ENCODE data around the gene KLHL10.
A peak's percentile ranks its signal among the peaks of the same experiment; 100 is the strongest.
"Not testable (repeated sequence)": the region's sequence is repeated elsewhere in the genome, so short reads cannot be mapped to it uniquely, and the experiment has no call there.

KLHL10 gene

DNA sequence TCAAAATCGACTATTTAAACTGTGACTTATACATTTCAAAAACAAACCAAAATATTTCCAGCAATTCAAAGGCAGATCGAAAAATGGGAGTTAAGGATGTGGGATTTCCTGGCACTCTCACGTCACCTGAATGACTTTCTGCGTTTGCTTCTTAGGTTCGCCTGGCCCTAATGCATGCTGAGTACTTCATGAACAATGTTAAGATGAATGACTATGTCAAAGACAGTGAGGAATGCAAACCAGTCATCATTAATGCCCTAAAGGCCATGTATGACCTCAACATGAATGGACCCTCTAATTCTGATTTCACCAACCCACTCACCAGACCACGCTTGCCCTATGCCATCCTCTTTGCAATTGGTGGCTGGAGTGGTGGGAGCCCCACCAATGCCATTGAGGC is 7.3 kb downstream of the KLHL10 start:
- Histone ChIP-seq H3K27me3 (ENCODE audit: insufficient read depth, low read depth, severe bottlenecking) (no peaks in the 10 kb centered on the region), H3K9me3 (ENCODE audit: severe bottlenecking) (no peaks in the 10 kb centered on the region), H3K36me3 (peaks cover 17% of the 10 kb centered on the region), H3K27ac (no peak overlapping the region), H3K4me3 (ENCODE audit: low read depth, low read length) (no peak overlapping the region)
- no peak for DNase-seq
- TF ChIP-seq, protein P1, sequence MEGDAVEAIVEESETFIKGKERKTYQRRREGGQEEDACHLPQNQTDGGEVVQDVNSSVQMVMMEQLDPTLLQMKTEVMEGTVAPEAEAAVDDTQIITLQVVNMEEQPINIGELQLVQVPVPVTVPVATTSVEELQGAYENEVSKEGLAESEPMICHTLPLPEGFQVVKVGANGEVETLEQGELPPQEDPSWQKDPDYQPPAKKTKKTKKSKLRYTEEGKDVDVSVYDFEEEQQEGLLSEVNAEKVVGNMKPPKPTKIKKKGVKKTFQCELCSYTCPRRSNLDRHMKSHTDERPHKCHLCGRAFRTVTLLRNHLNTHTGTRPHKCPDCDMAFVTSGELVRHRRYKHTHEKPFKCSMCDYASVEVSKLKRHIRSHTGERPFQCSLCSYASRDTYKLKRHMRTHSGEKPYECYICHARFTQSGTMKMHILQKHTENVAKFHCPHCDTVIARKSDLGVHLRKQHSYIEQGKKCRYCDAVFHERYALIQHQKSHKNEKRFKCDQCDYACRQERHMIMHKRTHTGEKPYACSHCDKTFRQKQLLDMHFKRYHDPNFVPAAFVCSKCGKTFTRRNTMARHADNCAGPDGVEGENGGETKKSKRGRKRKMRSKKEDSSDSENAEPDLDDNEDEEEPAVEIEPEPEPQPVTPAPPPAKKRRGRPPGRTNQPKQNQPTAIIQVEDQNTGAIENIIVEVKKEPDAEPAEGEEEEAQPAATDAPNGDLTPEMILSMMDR (IDR thresholded peaks at IDR 0.05; ENCODE audit: low read depth, low read length), result no peak

DNA sequence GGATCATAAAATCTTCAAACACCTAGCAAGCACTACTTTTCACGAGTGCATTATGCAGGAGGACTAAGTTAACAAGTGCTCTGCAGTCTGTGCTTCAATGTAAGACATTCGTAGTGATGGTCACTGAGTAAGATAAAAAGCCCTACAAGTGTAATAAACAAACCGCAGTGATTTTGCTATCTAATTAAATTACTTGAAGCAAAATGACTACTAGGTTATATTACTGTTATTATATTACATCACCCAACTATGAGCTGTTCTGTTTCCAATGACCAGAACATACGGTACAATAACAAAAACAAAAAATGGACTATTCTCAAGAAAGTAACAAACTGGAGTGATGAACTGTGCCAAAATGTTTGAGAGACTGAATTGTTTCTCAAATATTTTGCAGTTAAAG is 11.2 kb downstream of the KLHL10 start:
- no peaks in the 10 kb centered on the region for H3K27me3 ChIP-seq (ENCODE audit: insufficient read depth, low read depth, severe bottlenecking)
- H3K36me3 ChIP-seq, result peaks cover 50% of the 10 kb centered on the region
- H3K4me3 ChIP-seq (ENCODE audit: low read depth, low read length), result no peak overlapping the region
- TF ChIP-seq, protein P1 (IDR thresholded peaks at IDR 0.05; ENCODE audit: low read depth, low read length), result no peak
- H3K9me3 ChIP-seq (ENCODE audit: severe bottlenecking), result no peaks in the 10 kb centered on the region
- no peak overlapping the region for H3K27ac ChIP-seq
- DNase-seq, result no peak

DNA sequence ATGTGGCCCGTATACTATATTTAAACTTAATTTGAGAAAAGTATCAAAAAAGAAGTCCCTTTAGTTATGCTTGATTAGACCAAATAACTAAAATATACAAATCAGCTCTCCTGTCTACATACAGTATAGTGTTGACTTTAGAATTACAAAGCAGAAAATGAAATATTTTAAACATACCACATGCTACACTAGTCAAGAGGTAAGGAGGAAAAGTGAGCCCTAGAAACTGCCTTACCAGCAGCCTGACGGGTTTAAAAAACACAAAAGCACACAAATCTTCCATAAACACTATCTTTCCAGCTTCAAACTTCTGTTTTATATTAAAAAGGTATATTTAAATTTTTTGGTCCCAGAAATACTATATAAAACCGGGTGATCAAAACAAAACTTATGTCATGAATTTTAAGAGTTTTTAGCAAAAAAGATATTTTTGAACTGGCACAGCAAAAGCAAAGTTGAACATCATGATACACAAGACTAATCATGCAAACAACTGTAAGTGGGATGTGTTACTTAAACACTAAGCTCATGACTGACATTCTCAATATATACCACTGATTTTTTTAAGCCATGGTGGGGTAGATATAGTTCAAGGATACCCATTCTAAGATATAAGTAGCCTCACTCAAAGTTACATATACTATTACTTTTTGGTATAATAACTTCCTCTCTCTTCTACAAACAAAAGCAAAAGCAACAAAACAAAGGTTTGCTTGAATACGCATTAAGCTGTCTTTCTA is 11.8 kb downstream of the KLHL10 start:
- H3K4me3 ChIP-seq (ENCODE audit: low read depth, low read length), result no peak overlapping the region
- no peak overlapping the region for H3K27ac ChIP-seq
- H3K36me3 ChIP-seq, result peaks cover 56% of the 10 kb centered on the region
- no peak for DNase-seq
- TF ChIP-seq, protein P1 (IDR thresholded peaks at IDR 0.05; ENCODE audit: low read depth, low read length), result no peak
- no peaks in the 10 kb centered on the region for H3K9me3 ChIP-seq (ENCODE audit: severe bottlenecking)
- H3K27me3 ChIP-seq (ENCODE audit: insufficient read depth, low read depth, severe bottlenecking), result no peaks in the 10 kb centered on the region

DNA sequence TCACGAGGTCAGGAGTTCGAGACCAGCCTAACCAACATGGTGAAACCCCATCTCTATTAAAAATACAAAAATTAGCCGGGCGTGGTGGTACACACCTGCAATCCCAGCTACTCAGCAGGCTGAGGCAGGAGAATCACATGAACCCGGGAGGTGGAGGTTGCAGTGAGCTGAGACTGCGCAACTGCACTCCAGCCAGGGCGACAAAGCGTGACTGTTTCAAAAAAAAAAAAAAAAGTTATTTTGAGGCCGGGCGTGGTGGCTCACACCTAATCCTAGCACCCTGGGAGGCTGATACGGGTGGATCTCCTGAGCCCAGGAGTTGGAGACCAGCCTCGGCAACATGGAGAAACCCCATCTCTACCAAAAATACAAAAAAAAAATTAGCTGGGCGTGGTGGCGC is 13.8 kb downstream of the KLHL10 start:
- not testable (repeated sequence) for H3K9me3 ChIP-seq (ENCODE audit: severe bottlenecking); DNase-seq

DNA sequence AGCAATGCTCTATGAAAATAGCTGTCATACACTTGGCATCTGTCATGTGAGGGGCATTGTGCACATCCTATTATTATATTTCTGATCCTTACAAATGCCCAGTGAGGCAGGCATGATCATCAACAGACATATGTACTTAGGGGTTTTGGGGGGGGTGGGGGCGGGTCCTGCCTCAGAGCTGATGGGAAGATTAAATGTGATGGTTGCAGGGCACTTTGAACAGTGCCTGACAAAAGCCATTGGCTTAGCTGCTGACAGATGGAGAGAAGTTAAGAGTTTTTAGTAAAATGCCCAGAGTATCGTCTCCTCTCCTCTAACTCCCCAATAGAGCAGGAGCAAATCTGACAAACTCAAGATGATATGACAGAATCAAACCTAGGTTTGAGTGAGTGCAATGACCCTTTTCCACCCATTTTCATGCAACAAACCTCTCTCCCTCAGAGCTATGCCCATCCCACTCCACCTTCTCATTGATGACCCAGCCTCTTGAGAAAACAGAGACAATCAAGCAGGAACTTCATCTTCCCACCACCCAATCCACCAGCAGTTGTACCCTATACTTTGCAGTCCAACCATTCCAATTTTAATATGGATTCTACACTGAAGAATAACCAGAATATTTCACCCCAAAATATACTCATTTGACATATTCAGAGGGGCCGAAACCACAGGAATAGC is 22.8 kb downstream of the KLHL10 start:
- Histone ChIP-seq H3K27me3 (ENCODE audit: insufficient read depth, low read depth, severe bottlenecking) (no peaks in the 10 kb centered on the region), H3K9me3 (ENCODE audit: severe bottlenecking) (no peaks in the 10 kb centered on the region), H3K36me3 (peaks cover 14% of the 10 kb centered on the region), H3K4me3 (ENCODE audit: low read depth, low read length) (no peak overlapping the region), H3K27ac (peak overlapping the region; percentile 55)
- peak; percentile 58 for DNase-seq
- TF ChIP-seq, protein P1 (IDR thresholded peaks at IDR 0.05; ENCODE audit: low read depth, low read length), result no peak

More for the DNA sequence above, 13.8 kb downstream of the KLHL10 start:
- H3K27me3 ChIP-seq (ENCODE audit: insufficient read depth, low read depth, severe bottlenecking); H3K4me3 ChIP-seq (ENCODE audit: low read depth, low read length); H3K27ac ChIP-seq: not testable (repeated sequence)
- peaks cover 67% of the 10 kb centered on the region for H3K36me3 ChIP-seq

DNA sequence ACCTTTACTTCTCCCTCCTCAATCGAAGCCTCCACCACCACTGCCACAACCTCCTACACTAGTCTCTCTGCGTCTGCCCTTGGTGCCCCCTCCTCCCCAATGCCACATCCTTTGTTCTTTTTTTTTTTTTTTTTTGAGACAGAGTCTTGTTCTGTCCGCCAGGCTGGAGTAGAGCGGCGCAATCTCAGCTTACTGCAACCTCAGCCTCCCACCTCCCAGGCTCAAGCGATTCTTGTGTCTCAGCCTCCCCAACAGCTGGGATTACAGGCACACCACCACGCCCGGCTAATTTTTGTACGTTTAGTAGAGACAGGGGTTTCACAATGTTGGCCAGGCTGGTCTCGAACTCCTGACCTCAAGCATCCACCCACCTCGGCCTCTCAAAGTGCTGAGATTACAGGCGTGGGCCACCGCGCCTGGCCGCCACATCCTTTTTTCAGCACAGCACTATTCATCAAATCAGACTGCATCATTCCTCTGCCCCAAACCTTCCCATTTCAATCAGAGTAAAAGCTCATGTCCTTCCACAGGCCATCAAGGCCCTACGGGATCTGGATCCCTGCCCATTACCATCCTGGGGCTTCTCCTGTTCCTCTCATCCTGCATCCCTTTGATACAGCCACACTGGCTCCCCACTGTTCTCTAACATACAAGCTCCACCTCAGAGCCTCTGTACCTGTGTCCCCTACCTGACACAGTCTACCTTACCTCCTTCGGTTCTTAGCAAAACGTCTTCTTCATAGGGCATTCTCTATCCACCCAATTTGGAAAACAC is 25.6 kb downstream of the KLHL10 start:
- Histone ChIP-seq H3K4me3 (ENCODE audit: low read depth, low read length) (no peak overlapping the region; the same call in 1 of the 2 replicates), H3K27ac (no peak overlapping the region), H3K9me3 (ENCODE audit: severe bottlenecking) (no peaks in the 10 kb centered on the region), H3K27me3 (ENCODE audit: insufficient read depth, low read depth, severe bottlenecking) (no peaks in the 10 kb centered on the region), H3K36me3 (peaks cover 26% of the 10 kb centered on the region)
- no peak for DNase-seq
- TF ChIP-seq, protein P1 (IDR thresholded peaks at IDR 0.05; ENCODE audit: low read depth, low read length), result no peak
